Upper lobe of left lung (tissue), 4 donors: Measurements from ENCODE around the gene RER1.

Experiments
- POLR2A ChIP-seq, 4 donors: fragments of 450-650 bp; IDR thresholded peaks; one replicate each; pipeline ENCODE4 v1.5.1; 2016 to 2017; ENCODE audit warnings: antibody characterized with exemption in 4 of 4, mild to moderate bottlenecking in 2 of 4
- TF ChIP-seq, protein P1 (sequence below), 6 experiments: fragments of 450-650 bp in 4 of 6; fragments of 200-600 bp in 2 of 6; sonication (generic) in 2 of 6; IDR thresholded peaks; one replicate each; pipeline ENCODE4 v1.5.1; 2016 to 2019; ENCODE audit warnings: antibody characterized with exemption in 6 of 6

DNA sequence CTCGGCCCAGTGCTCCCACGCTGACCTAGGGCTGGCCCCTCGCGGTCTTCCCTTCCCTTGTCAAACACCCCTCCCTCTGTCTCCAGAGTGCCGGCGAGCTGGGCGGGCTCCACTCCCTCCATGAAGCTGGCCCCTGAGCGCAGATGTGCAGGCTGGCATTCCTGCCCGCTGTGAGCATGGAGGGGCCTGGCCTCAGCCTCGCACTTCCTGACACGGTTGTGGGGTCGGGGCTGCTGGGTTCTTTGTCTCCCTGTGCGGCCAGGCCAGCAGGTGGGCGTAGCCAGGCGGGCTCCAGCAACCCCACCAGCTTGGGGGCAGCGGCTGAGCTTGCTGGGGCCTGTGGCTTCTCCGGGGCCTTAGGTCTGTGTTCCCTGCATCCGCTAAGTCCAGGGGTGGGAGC, 34.9 kb downstream of the RER1 start:
- no peak for TF ChIP-seq POLR2A (IDR thresholded peaks at IDR 0.05)
- TF ChIP-seq, protein P1, sequence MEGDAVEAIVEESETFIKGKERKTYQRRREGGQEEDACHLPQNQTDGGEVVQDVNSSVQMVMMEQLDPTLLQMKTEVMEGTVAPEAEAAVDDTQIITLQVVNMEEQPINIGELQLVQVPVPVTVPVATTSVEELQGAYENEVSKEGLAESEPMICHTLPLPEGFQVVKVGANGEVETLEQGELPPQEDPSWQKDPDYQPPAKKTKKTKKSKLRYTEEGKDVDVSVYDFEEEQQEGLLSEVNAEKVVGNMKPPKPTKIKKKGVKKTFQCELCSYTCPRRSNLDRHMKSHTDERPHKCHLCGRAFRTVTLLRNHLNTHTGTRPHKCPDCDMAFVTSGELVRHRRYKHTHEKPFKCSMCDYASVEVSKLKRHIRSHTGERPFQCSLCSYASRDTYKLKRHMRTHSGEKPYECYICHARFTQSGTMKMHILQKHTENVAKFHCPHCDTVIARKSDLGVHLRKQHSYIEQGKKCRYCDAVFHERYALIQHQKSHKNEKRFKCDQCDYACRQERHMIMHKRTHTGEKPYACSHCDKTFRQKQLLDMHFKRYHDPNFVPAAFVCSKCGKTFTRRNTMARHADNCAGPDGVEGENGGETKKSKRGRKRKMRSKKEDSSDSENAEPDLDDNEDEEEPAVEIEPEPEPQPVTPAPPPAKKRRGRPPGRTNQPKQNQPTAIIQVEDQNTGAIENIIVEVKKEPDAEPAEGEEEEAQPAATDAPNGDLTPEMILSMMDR (IDR thresholded peaks at IDR 0.05), result no peak
